ENCODE measurements around the gene AMOTL1. TPM values are rescaled to one million over a fixed set of nuclear protein-coding genes. Genes with fewer than 3 reads are reported as not detected.

Gene AMOTL1
- total RNA-seq, 1 donor from 2014 or later: 22.6 TPM

DNA sequence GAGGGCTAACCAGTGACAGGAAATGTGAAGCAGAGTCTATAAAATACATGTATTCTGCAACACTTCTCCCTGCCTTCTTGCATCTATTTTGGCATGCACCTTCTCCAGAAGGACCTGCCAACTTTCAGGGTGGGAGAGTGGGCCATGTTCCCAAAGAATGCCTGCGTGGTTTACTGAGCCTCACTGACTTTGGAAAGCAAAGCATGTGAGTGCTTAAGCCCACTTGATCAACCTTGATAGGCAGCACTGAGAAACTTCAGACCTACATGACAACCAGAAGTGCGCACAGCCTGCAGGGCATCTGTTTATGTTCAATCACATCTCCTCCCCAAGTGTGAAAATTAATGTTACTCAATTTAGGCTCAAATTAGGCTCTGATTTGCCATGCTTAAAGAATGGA, 69.2 kb downstream of the AMOTL1 start:
- no peak overlapping the region for H3K4me3 Mint-ChIP-seq
- H3K27me3 Mint-ChIP-seq (ENCODE audit: insufficient read depth, low read depth): no peaks in the 10 kb centered on the region
- no peaks in the 10 kb centered on the region for H3K4me1 Mint-ChIP-seq
- Histone ChIP-seq H3K9ac (no peak overlapping the region), H4K20me1 (ENCODE audit: low read depth) (no peaks in the 10 kb centered on the region), H3F3A (ENCODE audit: low read depth) (no peaks in the 10 kb centered on the region), H2AFZ (replicated peaks) (no peak overlapping the region), H3K27me3 (no peaks in the 10 kb centered on the region), H3K4me1 (no peaks in the 10 kb centered on the region), H3K4me3 (no peak overlapping the region), H3K79me2 (ENCODE audit: low read depth) (no peaks in the 10 kb centered on the region), H3K36me3 (no peaks in the 10 kb centered on the region), H3K4me2 (no peak overlapping the region), H3K9me3 (ENCODE audit: low read depth) (no peaks in the 10 kb centered on the region), H3K27ac (no peak overlapping the region)
- no peak for TF ChIP-seq EZH2 (IDR thresholded peaks at IDR 0.05)
- no peak for TF ChIP-seq CTCF (IDR thresholded peaks at IDR 0.05)
- no peak for TF ChIP-seq EZH2phosphoT487 (IDR thresholded peaks at IDR 0.05)
- H3K36me3 Mint-ChIP-seq: peaks cover 38% of the 10 kb centered on the region
- DNase-seq (ENCODE audit: low spot score): no peak
- H3K9me3 Mint-ChIP-seq: no peaks in the 10 kb centered on the region
- H3K27ac Mint-ChIP-seq: no peak overlapping the region

- H3K4me3 ChIP-seq: no peak overlapping the region
- H3K9ac ChIP-seq: no peak overlapping the region
- H3K4me2 ChIP-seq: no peak overlapping the region
- no peak for DNase-seq (ENCODE audit: low spot score)
- H3K36me3 ChIP-seq: no peaks in the 10 kb centered on the region
- Mint-ChIP-seq H3K27ac (peak overlapping the region; percentile 28), H3K27me3 (ENCODE audit: insufficient read depth, low read depth) (no peaks in the 10 kb centered on the region), H3K4me3 (no peak overlapping the region), H3K36me3 (peaks cover 38% of the 10 kb centered on the region), H3K4me1 (no peaks in the 10 kb centered on the region), H3K9me3 (no peaks in the 10 kb centered on the region)
- H3K4me1 ChIP-seq: no peaks in the 10 kb centered on the region
- no peak overlapping the region for H3K27ac ChIP-seq
- no peaks in the 10 kb centered on the region for H3K9me3 ChIP-seq (ENCODE audit: low read depth)
- H2AFZ ChIP-seq (replicated peaks): no peak overlapping the region
- TF ChIP-seq EZH2 (IDR thresholded peaks at IDR 0.05) (no peak), EZH2phosphoT487 (IDR thresholded peaks at IDR 0.05) (no peak), CTCF (IDR thresholded peaks at IDR 0.05) (no peak)
- H4K20me1 ChIP-seq (ENCODE audit: low read depth): no peaks in the 10 kb centered on the region
- H3K79me2 ChIP-seq (ENCODE audit: low read depth): no peaks in the 10 kb centered on the region
- H3F3A ChIP-seq (ENCODE audit: low read depth): no peaks in the 10 kb centered on the region
- H3K27me3 ChIP-seq: no peaks in the 10 kb centered on the region
These were observed 70.0 kb downstream of the AMOTL1 start for GRCh38 chr11:94838027-94838731.

DNA sequence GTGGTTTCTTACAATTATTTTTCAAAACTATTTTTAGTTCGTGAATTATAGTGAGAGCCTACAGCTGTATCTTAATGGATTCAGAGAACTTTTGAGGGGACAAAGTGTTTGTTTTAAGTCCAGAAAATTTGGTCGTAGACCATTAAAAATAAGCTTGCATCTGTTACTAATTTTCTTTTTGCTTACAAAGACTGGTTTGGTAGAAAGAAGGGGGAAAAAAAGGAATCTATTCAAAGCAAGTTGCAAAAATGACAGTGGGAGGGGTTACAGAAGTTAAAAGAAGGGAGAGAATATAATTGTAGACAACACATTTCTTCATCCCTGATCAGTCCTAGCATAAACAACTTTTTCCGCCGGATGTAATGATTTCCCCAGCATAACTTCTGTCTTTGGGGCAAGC, 72.1 kb downstream of the AMOTL1 start:
- Mint-ChIP-seq H3K9me3 (no peaks in the 10 kb centered on the region), H3K4me3 (no peak overlapping the region), H3K27me3 (ENCODE audit: insufficient read depth, low read depth) (no peaks in the 10 kb centered on the region), H3K4me1 (no peaks in the 10 kb centered on the region), H3K36me3 (peaks cover 35% of the 10 kb centered on the region), H3K27ac (no peak overlapping the region)
- no peaks in the 10 kb centered on the region for H3K9me3 ChIP-seq (ENCODE audit: low read depth)
- H3K4me1 ChIP-seq: no peaks in the 10 kb centered on the region
- no peak overlapping the region for H3K9ac ChIP-seq
- no peaks in the 10 kb centered on the region for H3K36me3 ChIP-seq
- no peak overlapping the region for H3K27ac ChIP-seq
- no peak overlapping the region for H3K4me2 ChIP-seq
- TF ChIP-seq CTCF (IDR thresholded peaks at IDR 0.05) (no peak), EZH2phosphoT487 (IDR thresholded peaks at IDR 0.05) (no peak), EZH2 (IDR thresholded peaks at IDR 0.05) (no peak)
- DNase-seq (ENCODE audit: low spot score): no peak
- H3F3A ChIP-seq (ENCODE audit: low read depth): no peaks in the 10 kb centered on the region
- H4K20me1 ChIP-seq (ENCODE audit: low read depth): no peaks in the 10 kb centered on the region
- no peaks in the 10 kb centered on the region for H3K79me2 ChIP-seq (ENCODE audit: low read depth)
- no peaks in the 10 kb centered on the region for H3K27me3 ChIP-seq
- no peak overlapping the region for H2AFZ ChIP-seq (replicated peaks)
- no peak overlapping the region for H3K4me3 ChIP-seq
